Hematopoietic multipotent progenitor cell treated with erythropoietin and hydrocortisone succinate and interleukin-3 and kit ligand, for 15 days (in vitro differentiated cells): ENCODE measurements around the gene ARSA.
A peak's percentile ranks its signal among the peaks of the same experiment; 100 is the strongest.
"Not testable (repeated sequence)": the region's sequence is repeated elsewhere in the genome, so short reads cannot be mapped to it uniquely, and the experiment has no call there.

Experiments
- DNase-seq: peaks from one replicate; pipeline ENCODE4 v3.0.0-alpha.2; 2015; ENCODE audit warnings: low spot score

Gene ARSA

DNA sequence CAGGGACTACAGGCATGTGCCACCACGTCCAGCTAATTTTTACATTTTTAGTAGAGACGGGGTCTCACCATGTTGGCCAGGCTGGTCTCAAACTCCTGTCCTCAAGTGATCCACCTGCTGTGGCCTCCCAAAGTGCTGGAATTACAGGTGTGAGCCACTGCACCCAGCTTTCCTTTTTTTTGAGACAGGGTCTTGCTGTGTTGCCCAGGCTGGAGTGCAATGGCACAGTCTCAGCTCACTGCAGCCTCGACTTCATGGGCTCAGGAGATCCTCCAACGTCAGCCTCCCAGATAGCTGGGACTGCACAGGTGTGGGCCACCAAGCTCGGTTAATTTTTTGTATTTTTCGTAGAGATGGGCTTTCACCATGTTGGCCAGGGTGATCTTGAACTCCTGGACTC, 26.7 kb upstream of the ARSA start:
- DNase-seq: not testable (repeated sequence)

DNA sequence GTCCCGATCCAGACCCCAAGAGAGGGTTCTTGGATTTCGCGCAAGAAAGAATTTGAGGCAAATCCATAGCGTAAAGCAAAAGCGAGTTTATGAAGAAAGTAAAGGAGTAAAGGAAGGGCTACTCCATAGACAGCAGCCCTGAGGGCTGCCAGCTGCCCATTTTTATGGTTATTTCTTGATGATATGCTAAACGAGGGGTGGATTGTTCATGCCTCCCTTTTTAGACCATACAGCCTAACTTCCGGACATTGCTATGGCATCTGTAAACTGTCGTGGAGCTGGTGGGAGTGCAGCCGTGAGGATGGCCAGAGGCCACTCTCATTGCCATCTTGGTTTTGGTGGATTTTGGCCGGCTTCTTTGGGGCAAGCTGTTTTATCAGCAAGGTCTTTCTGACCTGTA, 25.3 kb upstream of the ARSA start:
- no peak for DNase-seq

DNA sequence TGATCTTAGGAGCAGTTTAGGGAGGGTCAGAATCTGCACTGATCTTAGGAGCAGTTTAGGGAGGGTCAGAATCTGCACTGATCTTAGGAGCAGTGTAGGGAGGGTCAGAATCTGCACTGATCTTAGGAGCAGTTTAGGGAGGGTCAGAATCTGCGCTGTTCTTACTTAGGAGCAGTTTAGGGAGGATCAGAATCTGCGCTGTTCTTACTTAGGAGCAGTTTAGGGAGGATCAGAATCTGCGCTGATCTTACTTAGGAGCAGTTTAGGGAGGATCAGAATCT, 15.8 kb upstream of the ARSA start:
- not testable (repeated sequence) for DNase-seq

DNA sequence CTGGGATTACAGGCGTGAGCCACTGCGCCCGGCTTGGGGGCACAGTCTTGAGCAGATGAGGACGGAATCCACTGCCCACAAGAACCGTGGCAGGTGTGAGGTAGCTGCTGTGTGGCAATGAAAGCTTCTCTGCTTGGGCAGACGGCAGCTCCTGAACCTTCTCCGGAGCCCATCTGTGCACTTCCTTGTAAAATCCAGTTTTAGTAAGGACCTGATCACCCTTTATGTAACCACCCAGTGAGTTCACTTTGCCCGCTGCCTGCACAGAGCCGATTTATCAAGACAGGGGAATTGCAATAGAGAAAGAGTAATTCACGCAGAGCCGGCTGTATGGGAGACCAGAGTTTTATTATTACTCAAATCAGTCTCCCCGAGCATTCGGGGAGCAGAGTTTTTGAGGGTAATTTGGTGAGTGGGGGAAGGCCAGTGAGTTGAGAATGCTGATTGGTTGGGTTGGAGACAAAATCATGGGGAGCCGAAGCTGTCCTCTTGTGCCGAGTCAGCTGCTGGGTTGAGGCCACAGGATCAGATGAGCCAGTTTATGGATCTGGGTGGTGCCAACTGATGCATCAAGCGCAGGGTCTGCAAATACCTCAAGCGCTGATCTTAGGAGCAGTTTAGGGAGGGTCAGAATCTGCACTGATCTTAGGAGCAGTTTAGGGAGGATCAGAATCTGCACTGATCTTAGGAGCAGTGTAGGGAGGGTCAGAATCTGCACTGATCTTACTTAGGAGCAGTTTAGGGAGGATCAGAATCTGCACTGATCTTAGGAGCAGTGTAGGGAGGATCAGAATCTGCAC, 15.3 kb upstream of the ARSA start:
- DNase-seq: not testable (repeated sequence)

DNA sequence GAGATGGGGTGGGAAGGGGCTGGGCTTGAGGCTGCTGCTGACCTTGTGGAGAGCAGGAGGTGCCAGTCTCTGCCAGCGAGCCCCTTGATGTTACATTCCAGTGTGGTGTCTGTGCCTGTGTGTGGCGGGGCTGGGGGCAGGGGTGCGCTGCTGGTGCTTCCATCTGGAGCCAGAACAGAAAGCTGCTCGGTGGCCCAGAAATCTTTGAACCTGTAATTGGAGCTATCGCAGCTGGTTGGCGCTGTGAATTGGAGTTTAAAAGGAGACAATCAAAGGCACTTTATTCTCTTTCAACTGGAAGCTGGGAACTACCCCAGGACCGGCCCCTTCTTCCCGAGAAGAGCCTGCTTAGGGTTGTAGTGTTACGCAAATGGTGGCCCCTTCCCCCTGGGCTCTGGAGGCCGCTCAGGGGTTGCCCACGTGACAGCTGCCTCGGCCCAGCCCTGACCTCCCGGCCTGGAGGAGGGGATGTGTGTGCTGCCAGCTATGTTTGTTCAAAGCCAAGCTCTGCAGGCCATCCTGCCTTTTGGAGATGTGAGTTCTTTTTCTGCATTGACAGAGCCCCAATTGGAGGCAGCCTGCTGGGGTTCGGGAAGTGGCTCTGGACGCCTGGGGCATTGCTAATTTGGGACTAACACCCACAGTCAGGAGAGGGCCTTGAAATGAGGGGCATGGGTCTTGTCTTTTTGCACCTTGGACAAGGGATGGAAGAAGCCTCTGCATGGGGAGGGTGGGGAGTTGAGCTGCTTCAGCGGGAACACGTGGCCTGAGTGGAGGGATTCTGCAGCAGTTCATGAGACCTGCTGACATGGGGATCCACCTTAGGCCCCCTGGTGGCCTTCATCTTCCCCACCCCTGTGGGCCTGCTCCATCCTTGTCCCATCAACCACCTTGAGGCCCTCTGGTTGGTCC, 14.0 kb upstream of the ARSA start:
- no peak for DNase-seq

DNA sequence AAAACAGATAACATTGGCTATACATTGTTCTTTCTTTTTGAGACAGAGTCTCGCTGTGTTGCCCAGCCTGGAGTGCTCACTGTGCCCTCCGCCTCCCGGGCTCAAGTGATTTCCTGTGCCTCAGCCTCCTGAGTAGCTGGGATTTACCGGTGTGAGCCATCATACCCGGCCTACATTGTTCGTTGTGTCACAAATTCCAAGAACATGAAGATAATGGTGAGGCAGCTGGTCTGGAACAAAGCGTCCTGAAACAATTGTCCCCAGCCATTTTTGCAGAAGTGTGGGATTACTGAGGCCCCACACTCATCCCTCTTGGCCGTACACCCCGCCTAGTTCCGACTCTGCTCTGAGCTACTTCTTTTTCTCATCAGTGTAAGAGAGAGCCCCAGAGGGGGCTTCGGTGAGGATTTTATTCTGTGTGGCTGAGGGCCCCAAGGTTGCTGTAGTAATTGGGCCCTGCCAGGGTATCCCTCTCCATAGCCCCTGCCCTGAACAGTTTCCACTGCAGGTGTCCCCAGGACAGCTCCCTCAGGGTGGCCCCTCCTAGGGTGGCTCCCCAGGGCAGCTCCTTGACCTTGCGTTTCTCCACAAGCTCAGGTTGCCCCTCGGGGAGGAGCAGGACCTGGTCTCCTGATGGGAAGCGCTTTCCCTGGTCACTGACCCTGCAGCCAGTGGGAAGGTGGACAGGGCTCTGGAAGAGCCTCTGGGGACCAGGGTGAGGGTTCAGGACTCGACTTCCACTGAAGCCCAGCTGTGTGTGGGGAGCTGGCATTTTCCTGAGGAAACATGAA, 13.1 kb upstream of the ARSA start:
- DNase-seq: no peak

DNA sequence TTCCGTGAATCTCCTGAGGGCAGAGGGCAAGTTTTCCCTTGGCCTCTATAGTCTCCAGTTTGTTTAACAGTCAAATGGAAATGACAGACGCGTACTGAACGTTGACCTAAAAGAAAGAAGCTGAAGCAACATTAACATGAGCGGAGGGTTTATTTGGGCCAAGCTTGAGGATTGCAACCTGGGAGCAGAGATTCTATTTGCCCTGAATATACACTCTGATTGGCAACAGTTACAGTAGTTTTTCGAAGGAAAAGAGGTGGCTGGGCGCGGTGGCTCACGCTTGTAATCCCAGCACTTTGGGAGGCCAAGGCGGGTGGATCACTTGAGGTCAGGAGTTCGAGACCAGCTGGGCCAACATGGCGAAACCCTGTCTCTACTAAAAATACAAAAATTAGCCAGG, 12.3 kb upstream of the ARSA start:
- DNase-seq: not testable (repeated sequence)

DNA sequence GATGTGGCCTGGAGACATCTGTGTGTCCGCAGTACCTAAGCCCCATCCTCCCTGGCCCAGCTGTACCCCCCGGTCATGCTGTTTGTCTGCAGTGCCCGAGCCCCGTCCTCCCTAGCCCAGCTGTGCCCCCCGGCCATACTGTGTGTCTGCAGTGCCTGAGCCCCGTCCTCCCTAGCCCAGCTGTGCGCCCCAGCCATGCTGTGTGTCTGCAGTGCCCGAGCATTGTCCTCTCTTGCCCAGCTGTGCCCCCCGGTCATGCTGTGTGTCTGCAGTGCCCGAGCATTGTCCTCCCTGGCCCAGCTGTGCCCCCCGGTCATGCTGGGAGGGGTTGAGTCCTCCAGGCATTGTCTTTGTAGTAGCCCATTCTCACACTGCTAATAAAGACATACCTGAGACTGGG, 7.6 kb upstream of the ARSA start:
- DNase-seq: no peak

DNA sequence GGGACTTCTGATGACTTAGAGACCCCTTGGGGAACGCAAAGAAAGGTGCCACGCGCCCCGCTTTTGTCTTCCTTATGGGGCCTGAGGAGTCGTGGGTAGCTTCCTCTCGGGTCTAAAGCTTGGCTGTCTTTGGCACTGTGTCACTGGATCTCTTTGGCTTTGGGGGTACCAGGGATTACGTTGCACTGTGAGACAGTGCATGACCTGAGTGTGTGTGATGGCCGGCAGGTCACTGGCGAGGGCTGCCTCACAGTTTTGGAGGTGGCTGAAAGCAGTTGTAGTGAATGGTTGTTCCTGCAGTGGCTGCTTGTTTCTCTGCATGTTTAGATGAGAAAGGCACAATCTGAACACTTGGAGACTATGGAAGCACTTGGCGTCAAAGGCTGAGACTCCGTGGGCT, 5.8 kb upstream of the ARSA start:
- no peak for DNase-seq

DNA sequence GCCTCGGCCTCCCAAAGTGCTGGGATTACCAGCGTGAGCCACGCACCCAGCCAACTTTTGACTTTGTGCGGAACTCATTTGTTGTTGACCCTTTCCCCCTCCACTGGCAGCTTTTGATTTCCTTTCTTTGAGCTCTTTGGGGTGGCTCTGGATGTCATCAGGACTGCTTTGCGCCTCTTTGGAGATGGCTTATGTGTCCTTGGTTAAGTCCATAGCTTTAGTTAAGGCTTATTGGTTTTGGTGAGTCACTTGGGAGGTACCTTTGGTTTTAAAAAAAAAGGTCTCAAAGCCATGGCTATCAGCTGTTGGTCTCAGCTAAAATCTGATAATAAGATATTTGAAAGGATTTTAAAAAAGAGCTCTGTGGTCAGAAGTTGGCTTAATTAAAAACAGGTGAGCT, 5.1 kb upstream of the ARSA start:
- DNase-seq: no peak

DNA sequence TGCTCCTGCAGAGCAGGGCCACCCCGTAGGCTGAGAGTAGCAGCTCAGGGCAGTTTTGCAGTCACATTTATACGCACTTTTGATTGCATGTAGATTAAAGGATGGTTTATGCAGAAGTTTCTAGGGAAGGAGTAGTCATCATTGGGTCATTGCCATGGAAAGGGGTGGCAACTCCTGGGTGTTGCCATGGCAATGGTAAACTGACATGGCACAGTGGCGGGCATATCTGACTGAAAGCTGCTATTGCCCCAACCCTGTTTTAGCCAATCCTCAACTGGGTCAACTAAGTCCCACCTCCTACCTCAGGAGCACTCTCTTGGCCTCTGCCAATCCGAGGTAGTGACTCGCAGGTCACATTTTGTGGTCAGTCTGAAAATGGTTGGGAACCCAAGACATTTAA, 2.4 kb upstream of the ARSA start:
- DNase-seq: peak; percentile 32

DNA sequence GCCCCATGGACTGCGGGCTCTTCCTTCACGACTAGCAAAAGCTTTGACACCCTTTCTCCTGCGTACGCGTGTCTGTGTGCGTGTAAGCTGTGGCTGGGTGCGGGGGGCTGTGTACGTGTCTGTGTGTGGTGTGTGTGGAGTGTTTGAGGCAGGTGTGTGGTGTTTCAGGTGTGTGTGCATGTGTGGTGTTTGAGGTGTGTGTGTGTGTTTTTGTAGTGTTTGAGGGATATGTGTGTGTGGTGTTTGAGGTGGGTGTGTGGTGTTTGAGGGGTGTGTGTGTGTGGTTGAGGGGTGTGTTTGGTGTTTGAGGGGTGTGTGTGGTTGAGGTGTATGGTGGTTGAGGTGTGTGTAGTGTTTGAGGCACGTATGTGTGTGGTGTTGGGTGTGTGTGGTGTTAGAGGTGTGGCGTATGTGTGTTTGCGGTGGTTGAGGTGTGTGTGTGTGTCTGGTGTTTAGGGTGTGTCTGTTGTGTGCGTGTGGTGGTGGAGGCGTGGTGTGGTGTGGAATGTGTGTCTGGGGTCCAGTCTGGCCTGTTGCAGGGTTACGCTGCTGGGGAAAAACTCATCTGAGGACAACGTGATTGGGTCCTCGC, 687 bp upstream of the ARSA start:
- no peak for DNase-seq

DNA sequence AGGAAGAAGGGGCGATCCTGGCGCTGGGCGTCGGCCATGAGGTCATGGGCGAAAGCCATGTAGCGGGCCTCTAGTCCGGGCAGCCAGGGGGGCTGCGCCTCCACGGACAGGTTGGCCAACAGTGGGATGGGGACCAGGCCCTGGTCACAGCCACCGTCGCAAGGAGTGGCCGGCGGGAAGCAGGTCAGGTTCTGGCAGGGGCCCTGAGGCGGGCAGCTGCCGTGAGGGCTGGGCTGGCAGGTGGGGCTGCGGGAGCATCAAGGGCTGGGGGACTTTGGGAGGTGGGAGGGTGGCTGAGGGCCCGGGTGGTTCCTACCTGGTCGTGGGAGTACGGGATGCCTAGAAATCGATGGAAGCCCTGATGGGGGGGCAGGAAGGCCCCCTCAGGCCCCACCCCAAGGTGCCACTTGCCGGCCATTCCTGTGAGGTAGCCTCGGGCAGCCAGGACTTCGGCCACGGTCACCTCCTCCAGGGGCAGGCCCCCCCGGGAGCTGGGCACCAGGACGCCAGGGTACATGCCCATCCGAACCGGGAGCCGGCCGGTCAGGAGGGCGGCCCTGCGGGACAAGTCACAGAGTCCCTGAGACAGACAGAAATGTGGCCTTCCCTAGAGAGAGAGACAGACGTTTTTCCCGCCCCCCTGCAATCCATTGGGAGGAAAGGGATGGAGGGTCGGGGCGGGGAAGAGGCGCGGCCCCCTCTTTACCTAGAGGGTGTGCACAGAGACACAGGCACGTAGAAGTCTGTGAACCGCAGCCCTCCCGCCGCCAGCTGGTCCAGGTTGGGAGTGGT, 906 bp downstream of the ARSA start:
- no peak for DNase-seq

DNA sequence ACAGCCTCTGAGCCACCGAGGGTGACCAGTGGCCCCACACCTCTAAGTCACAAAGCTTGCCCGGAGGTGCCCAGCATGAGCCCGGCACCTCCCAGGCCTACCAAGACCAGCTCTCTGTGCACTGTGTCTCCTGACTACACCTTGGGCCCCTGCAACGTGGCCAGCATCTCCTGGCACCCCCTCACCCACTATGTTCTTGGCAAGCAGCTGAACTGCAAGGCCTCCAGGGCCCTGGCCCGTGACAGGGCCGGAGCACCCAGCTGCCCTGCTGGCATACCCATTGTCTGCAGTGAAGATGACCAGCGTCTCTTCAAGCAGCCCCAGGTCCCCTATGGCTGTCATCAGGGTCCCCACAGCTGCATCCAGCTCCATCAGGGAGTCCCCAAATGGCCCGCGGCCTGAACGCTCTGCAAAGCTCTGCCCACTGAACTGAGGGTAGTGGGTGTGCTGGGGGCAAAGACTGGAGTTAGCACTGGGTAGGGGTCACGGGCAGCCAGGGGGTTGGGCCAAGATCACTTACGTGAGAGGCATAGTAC, 1.6 kb downstream of the ARSA start:
- no peak for DNase-seq

DNA sequence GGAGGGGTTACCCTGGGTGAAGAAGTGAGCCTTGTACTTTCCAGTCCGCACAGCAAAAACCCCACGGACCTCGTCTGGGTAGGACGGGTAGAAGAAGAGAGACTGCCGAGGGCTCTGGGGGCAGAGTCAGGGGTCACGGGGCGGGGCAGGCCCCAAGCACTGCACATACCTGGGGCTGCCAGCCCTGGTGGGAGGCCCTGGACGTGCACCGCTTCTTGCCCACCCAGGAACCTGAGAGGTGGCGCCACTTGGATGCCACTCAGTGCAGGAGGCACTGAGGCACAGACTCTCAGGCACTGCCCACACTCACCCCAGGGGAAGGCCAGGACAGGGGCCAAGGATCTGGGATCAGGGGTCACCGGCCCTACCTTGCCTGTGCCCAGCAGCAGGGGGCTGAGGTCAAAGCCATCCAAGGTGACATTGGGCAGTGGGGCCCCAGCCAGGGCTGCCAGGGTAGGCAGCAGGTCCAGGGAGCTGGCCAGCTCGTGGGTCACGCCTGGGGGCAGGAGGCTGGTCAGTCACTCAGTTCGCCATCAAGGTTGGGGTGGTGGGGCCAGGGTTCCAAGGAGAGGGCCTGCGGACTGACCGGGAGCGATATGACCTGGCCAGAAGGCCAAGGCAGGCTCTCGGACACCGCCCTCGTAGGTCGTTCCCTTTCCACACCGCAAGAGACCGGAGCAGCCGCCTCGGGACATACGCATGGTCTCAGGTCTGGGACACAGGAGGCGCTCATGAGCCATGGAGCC, 2.2 kb downstream of the ARSA start:
- no peak for DNase-seq

DNA sequence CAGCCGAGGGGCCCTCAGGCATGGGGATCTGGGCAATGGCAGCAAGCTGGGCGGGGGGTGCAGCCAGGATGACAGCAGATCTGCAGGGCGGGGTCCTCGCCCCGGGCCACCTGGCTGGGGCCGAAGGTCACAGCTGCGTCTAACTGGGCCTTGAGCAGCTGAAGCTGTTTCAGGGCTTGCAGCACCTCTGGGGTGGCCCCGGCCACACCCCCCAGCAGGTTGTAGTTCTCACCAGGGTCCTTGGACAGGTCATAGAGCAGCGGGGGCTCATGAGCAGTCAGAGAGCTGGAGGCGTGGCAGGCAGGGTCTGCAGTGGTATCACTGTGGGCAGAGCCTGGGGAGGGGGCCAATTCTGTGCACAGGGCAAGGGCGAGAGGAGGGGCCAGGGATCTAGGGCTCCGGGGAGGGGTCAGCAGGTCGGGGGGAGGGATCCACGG, 2.8 kb downstream of the ARSA start:
- DNase-seq: no peak

DNA sequence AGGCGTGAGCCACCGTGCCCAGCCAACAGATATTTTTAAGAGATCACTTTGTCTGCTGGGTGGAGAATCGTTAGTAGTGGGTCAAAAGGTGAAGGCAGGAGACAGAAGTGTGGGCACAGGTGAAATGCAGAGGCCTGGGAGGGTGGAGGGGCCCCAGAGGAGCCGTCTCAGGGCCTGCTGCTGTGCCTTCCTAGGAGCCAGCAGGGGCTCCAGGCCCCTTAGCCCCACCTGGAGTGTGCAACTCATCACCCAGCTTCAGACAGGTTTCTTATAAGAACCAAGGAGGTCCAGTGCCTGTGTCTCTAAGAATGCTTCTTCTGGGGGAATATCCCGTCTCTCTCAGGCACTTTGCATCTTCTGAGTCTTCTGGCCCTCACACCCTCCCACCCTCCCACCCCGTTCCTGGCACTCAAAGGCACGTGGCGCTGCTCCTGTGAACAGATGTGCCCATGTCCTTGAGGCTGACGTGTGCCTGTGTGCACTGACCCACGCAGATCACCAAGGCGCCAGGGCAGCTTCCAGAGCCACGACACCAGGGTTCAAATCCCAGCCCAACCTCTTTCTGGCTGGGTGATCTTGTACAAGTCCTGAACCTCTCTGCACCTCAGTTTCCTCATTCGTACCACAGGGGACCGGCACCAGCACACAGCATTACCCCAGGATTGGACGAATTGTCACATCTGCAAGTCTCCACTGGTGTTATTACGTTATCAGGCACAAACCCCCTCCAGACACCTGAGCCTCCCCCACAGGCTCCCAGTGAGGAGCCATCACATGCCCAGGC, 3.4 kb downstream of the ARSA start:
- no peak for DNase-seq

DNA sequence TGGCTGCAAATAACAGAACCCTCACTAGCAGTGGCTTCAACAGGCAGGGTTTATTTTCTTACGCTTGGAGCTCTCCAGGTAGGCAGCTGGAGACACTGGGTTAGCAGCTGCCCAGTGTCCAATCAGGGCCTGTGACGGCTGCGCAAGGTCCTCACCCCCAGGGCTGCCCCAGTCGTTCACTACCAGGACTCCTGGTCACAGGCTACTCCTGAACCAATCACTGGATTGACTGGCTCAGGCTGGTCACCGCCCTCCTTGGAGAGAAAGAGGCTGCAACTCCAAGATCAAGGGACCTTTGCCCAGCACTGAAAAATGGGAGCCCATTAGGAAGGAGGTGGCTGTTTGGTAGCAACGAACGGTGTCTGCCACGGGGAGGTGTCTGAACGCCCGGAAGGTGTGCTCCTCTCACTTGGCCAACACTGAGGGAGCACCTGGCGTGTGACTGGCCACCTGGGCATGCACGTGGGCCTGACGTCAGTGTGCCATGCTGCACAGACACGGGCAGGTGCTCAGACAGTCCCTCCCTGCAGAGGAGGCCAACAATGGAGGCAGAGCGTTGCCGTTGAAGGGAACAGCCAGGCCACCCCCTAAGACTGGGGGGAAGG, 5.1 kb downstream of the ARSA start:
- DNase-seq: no peak
